ENCODE data around the gene FBXO45. TPM values are rescaled to one million over a fixed set of nuclear protein-coding genes. Genes with fewer than 3 reads are reported as not detected.

The FBXO45 gene
- total and polyA plus RNA-seq, 2 experiments from 2014 or later, result 6.8 to 12.2 TPM

- WGBS (ENCODE audit: low lambda C conversion rate, missing lambda C conversion rate), result 85% methylated on average over 12 of the region's 12 CpGs
- Histone ChIP-seq H3K27me3 (no peaks in the 10 kb centered on the region), H3K9me3 (ENCODE audit: low read depth) (no peaks in the 10 kb centered on the region), H3K27ac (no peak overlapping the region), H2AFZ (no peak overlapping the region), H3K4me1 (ENCODE audit: insufficient read depth) (no peaks in the 10 kb centered on the region), H3K9me2 (replicated peaks; ENCODE audit: insufficient read depth) (no peaks in the 10 kb centered on the region), H4K20me1 (ENCODE audit: insufficient read depth, poor library complexity, severe bottlenecking) (no peaks in the 10 kb centered on the region), H3K4me3 (no peak overlapping the region), H3K4me2 (no peak overlapping the region), H3K36me3 (replicated peaks; ENCODE audit: insufficient read depth, low read depth) (no peaks in the 10 kb centered on the region), H3K79me2 (no peaks in the 10 kb centered on the region)
- no peak for DNase-seq (ENCODE audit: low spot score)
- TF ChIP-seq EZH2 (IDR thresholded peaks at IDR 0.05; ENCODE audit: borderline replicate concordance), result no peak
These were observed 55.8 kb downstream of the FBXO45 start for GRCh38 chr3:196624067-196624790.

GRCh38 chr3:196624907-196625306, 56.4 kb downstream of the FBXO45 start:
- no peak overlapping the region for H2AFZ ChIP-seq
- no peak overlapping the region for H3K4me2 ChIP-seq
- no peak overlapping the region for H3K27ac ChIP-seq
- H3K27me3 ChIP-seq, result no peaks in the 10 kb centered on the region
- no peaks in the 10 kb centered on the region for H3K36me3 ChIP-seq (replicated peaks; ENCODE audit: insufficient read depth, low read depth)
- DNase-seq (ENCODE audit: low spot score), result no peak
- 97% methylated on average over 16 of the region's 16 CpGs for WGBS (ENCODE audit: low lambda C conversion rate, missing lambda C conversion rate)
- no peaks in the 10 kb centered on the region for H3K9me2 ChIP-seq (replicated peaks; ENCODE audit: insufficient read depth)
- no peaks in the 10 kb centered on the region for H3K4me1 ChIP-seq (ENCODE audit: insufficient read depth)
- H3K9me3 ChIP-seq (ENCODE audit: low read depth), result no peaks in the 10 kb centered on the region
- no peaks in the 10 kb centered on the region for H3K79me2 ChIP-seq
- TF ChIP-seq CTCF (IDR thresholded peaks at IDR 0.05; ENCODE audit: poor library complexity) (no peak), EZH2 (IDR thresholded peaks at IDR 0.05; ENCODE audit: borderline replicate concordance) (no peak), EZH2phosphoT487 (IDR thresholded peaks at IDR 0.05; ENCODE audit: low read depth, severe bottlenecking, unreplicated experiment) (no peak)
- no peak overlapping the region for H3K4me3 ChIP-seq
- no peaks in the 10 kb centered on the region for H4K20me1 ChIP-seq (ENCODE audit: insufficient read depth, poor library complexity, severe bottlenecking)

GRCh38 chr3:196625331-196625730, 56.9 kb downstream of the FBXO45 start:
- no peaks in the 10 kb centered on the region for H3K4me1 ChIP-seq (ENCODE audit: insufficient read depth)
- no peak overlapping the region for H3K4me2 ChIP-seq
- no peak for TF ChIP-seq CTCF (IDR thresholded peaks at IDR 0.05; ENCODE audit: poor library complexity)
- TF ChIP-seq EZH2 (IDR thresholded peaks at IDR 0.05; ENCODE audit: borderline replicate concordance), result no peak
- TF ChIP-seq EZH2phosphoT487 (IDR thresholded peaks at IDR 0.05; ENCODE audit: low read depth, severe bottlenecking, unreplicated experiment), result no peak
- H3K9me3 ChIP-seq (ENCODE audit: low read depth), result no peaks in the 10 kb centered on the region
- H3K4me3 ChIP-seq, result no peak overlapping the region
- no peaks in the 10 kb centered on the region for H3K36me3 ChIP-seq (replicated peaks; ENCODE audit: insufficient read depth, low read depth)
- H3K27me3 ChIP-seq, result no peaks in the 10 kb centered on the region
- H3K27ac ChIP-seq, result no peak overlapping the region
- H3K79me2 ChIP-seq, result no peaks in the 10 kb centered on the region
- no peak overlapping the region for H2AFZ ChIP-seq
- no peak for DNase-seq (ENCODE audit: low spot score)
- H3K9me2 ChIP-seq (replicated peaks; ENCODE audit: insufficient read depth), result no peaks in the 10 kb centered on the region
- whole genome bisulfite sequencing (ENCODE audit: low lambda C conversion rate, missing lambda C conversion rate), result 93% methylated on average over 6 of the region's 6 CpGs
- H4K20me1 ChIP-seq (ENCODE audit: insufficient read depth, poor library complexity, severe bottlenecking), result no peaks in the 10 kb centered on the region

- Histone ChIP-seq H3K27me3 (no peaks in the 10 kb centered on the region), H3K79me2 (no peaks in the 10 kb centered on the region), H4K20me1 (ENCODE audit: insufficient read depth, poor library complexity, severe bottlenecking) (no peaks in the 10 kb centered on the region), H2AFZ (no peak overlapping the region), H3K4me2 (no peak overlapping the region), H3K9me3 (ENCODE audit: low read depth) (no peaks in the 10 kb centered on the region), H3K27ac (no peak overlapping the region), H3K9me2 (replicated peaks; ENCODE audit: insufficient read depth) (no peaks in the 10 kb centered on the region), H3K4me3 (no peak overlapping the region), H3K36me3 (replicated peaks; ENCODE audit: insufficient read depth, low read depth) (no peaks in the 10 kb centered on the region), H3K4me1 (ENCODE audit: insufficient read depth) (peaks cover 1% of the 10 kb centered on the region)
- TF ChIP-seq CTCF (IDR thresholded peaks at IDR 0.05; ENCODE audit: poor library complexity) (no peak), EZH2phosphoT487 (IDR thresholded peaks at IDR 0.05; ENCODE audit: low read depth, severe bottlenecking, unreplicated experiment) (no peak), EZH2 (IDR thresholded peaks at IDR 0.05; ENCODE audit: borderline replicate concordance) (no peak)
- no peak for DNase-seq (ENCODE audit: low spot score)
- WGBS (ENCODE audit: low lambda C conversion rate, missing lambda C conversion rate), result 93% methylated on average over 8 of the region's 8 CpGs
These were observed 59.4 kb downstream of the FBXO45 start for GRCh38 chr3:196627918-196628231.
